RWPE1 (cell line): ENCODE data around the gene DUSP11.
"Not testable (repeated sequence)": the region's sequence is repeated elsewhere in the genome, so short reads cannot be mapped to it uniquely, and the experiment has no call there.

Experiments used
- CTCF ChIA-PET: fragments of 350-600 bp; sonication (Branson Sonifier 250); formaldehyde crosslinking; extraction: SDS; loops from one replicate; lab custom pipeline; 2021; lab: Yijun Ruan, JAX
- POLR2A ChIA-PET: fragments of 400-600 bp; formaldehyde crosslinking; extraction: SDS; loops from one replicate; lab custom pipeline; 2020; ENCODE audit warnings: antibody characterized with exemption; ENCODE audit not compliant: low non-redundant PET; lab: Yijun Ruan, JAX
- DNase-seq: peaks from one replicate; pipeline ENCODE4 v3.0.0; 2012; ENCODE audit warnings: low spot score
- H3K27ac ChIP-seq: fragments of 450-650 bp; 2 replicates; pipeline ENCODE4 v1.5.1; 2017
- CTCF ChIP-seq: fragments of 450-650 bp; conservative IDR thresholded peaks from 2 replicates; pipeline ENCODE4 v1.5.1; 2017; ENCODE audit warnings: low read depth, mild to moderate bottlenecking

DUSP11 gene

GRCh38 chr2:73764945-73765344 is 15.0 kb downstream of the DUSP11 start:
- no peak overlapping the region for H3K27ac ChIP-seq
- no peak for TF ChIP-seq CTCF
- ChIA-PET POLR2A (no interaction called here), CTCF (no interaction called here)
- DNase-seq, result no peak

GRCh38 chr2:73762571-73762970 is 17.3 kb downstream of the DUSP11 start:
- H3K27ac ChIP-seq, result no peak overlapping the region
- ChIA-PET CTCF (interaction anchor here (0.6 kb wide), 1 partner anchor 391 kb away, joined by 4 read pairs; no protein-coding TSS in a partner anchor), POLR2A (no interaction called here)
- DNase-seq, result no peak
- TF ChIP-seq CTCF, result no peak

GRCh38 chr2:73759904-73760303 is 20.0 kb downstream of the DUSP11 start:
- ChIA-PET POLR2A (no interaction called here), CTCF (interaction anchor here (0.6 kb wide), 1 partner anchor 10 kb away, joined by 4 read pairs; no protein-coding TSS in a partner anchor)
- no peak overlapping the region for H3K27ac ChIP-seq
- no peak for TF ChIP-seq CTCF
- no peak for DNase-seq

- POLR2A ChIA-PET, result no interaction called here
- CTCF ChIA-PET, result interaction anchor here (0.6 kb wide), 1 partner anchor 10 kb away, joined by 4 read pairs; no protein-coding TSS in a partner anchor
- H3K27ac ChIP-seq, result no peak overlapping the region
- TF ChIP-seq CTCF, result no peak
- no peak for DNase-seq
Measured at GRCh38 chr2:73759285-73759764, 20.6 kb downstream of the DUSP11 start.

GRCh38 chr2:73754332-73754731 is 25.6 kb downstream of the DUSP11 start:
- CTCF ChIA-PET, H3K27ac ChIP-seq, DNase-seq, POLR2A ChIA-PET: not testable (repeated sequence)

- DNase-seq, result no peak
- no peak for TF ChIP-seq CTCF
- no peak overlapping the region for H3K27ac ChIP-seq
- POLR2A ChIA-PET, result no interaction called here
- CTCF ChIA-PET, result interaction anchor here (0.6 kb wide), 1 partner anchor 10 kb away, joined by 4 read pairs; no protein-coding TSS in a partner anchor
Measured at GRCh38 chr2:73749314-73749713, 30.6 kb downstream of the DUSP11 start.

- no peak for DNase-seq
- H3K27ac ChIP-seq, result no peak overlapping the region
- POLR2A ChIA-PET, result no interaction called here
- CTCF ChIA-PET, result interaction anchor here (0.5 to 0.7 kb wide), 2 partner anchors 360 to 375 kb away, joined by 3 to 4 read pairs; no protein-coding TSS in a partner anchor
- no peak for TF ChIP-seq CTCF
Measured at GRCh38 chr2:73746877-73747208, 33.1 kb downstream of the DUSP11 start.
